K562 (cell line): Measurements from ENCODE around the gene GMNN. TPM values are rescaled to one million over a fixed set of nuclear protein-coding genes. Genes with fewer than 3 reads are reported as not detected.

ENCODE experiments used
- BRF1 ChIP-seq: IDR thresholded peaks from 3 replicates; pipeline ENCODE4 v1.6.1; 2011; ENCODE audit warnings: borderline replicate concordance, mild to moderate bottlenecking; ENCODE audit not compliant: insufficient read length; ENCODE audit errors: extremely low read depth
- CREM ChIP-seq: IDR thresholded peaks from 2 replicates; pipeline ENCODE4 v1.6.1; 2014; ENCODE audit warnings: antibody characterized with exemption, low read depth
- FIP1L1 ChIP-seq: fragments of 200-400 bp; formaldehyde crosslinking; IDR thresholded peaks from 2 replicates; pipeline ENCODE4 v1.6.1; 2018; ENCODE audit warnings: mild to moderate bottlenecking, low read depth, low read length; ENCODE audit not compliant: poor library complexity, severe bottlenecking
- GATA2 ChIP-seq: sonication (generic); formaldehyde crosslinking; IDR thresholded peaks from 2 replicates; pipeline ENCODE4 v1.4.0; 2020; ENCODE audit warnings: mild to moderate bottlenecking, missing genetic modification reagents
- GTF2E2 ChIP-seq: fragments of 200-800 bp; sonication (Bioruptor generic); IDR thresholded peaks from 2 replicates; pipeline ENCODE4 v1.6.1; 2016; ENCODE audit warnings: missing genetic modification characterization, missing compliant biosample characterization
- NR3C1 ChIP-seq: sonication (generic); formaldehyde crosslinking; IDR thresholded peaks from 2 replicates; pipeline ENCODE4 v1.8.1; 2022; ENCODE audit warnings: missing genetic modification reagents
- NUFIP1 ChIP-seq: fragments of 450-650 bp; IDR thresholded peaks from 2 replicates; pipeline ENCODE4 v1.6.1; 2018; ENCODE audit not compliant: partially characterized antibody
- POLR3A ChIP-seq: IDR thresholded peaks from 2 replicates; pipeline ENCODE4 v1.6.1; 2011; ENCODE audit warnings: borderline replicate concordance, mild to moderate bottlenecking, moderate library complexity; ENCODE audit not compliant: insufficient read length, insufficient read depth; ENCODE audit errors: extremely low read depth
- TAF7 ChIP-seq: fragments of 450-650 bp; IDR thresholded peaks from 2 replicates; pipeline ENCODE4 v1.6.1; 2016; ENCODE audit warnings: missing genetic modification characterization, missing compliant biosample characterization
- TCF3 ChIP-seq: sonication (generic); formaldehyde crosslinking; IDR thresholded peaks from 2 replicates; pipeline ENCODE4 v1.4.0; 2020; ENCODE audit warnings: mild to moderate bottlenecking, missing genetic modification reagents
- TSC22D4 ChIP-seq: fragments of 450-650 bp; IDR thresholded peaks from 2 replicates; pipeline ENCODE4 v1.6.1; 2016; ENCODE audit warnings: missing genetic modification characterization, missing biosample characterization, control low read depth
- ZNF766 ChIP-seq: fragments of 200-800 bp; sonication (Bioruptor generic); conservative IDR thresholded peaks from 2 replicates; pipeline ENCODE4 v1.6.1; 2016; ENCODE audit warnings: missing genetic modification characterization, missing compliant biosample characterization
- polyA plus RNA-seq, 8 experiments: library from polyadenylated mRNA; depleted of rRNA in 4 of 8; stranded (reverse) in 5 of 8; unstranded in 3 of 8; fragments of >200 nt; fragmentation: Nextera tagmentation in 2 of 8; fragmentation: Illumina TruSeq in 1 of 8; extraction: Ambion mirVana in 2 of 8; extraction: Trizol in 1 of 8; gene quantifications; 2 replicates each; pipeline versions ENCODE4 v1.2.1 to v1.2.3, GENCODE V29; 2011 to 2014; ENCODE audit warnings: inconsistent platforms in 1 of 8, missing spikeins in 1 of 8
- total RNA-seq, 7 experiments: library from RNA; depleted of rRNA in 6 of 7; stranded (reverse); fragments of >200 nt in 6 of 7; fragmentation: Illumina TruSeq in 2 of 7; extraction: Trizol in 2 of 7; gene quantifications; 2 replicates each; pipeline versions ENCODE4 v1.2.1 to v1.2.3, GENCODE V29; 2011 to 2021; ENCODE audit warnings: low replicate concordance in 1 of 7
- TF ChIP-seq, protein P1 (sequence below): sonication (generic); formaldehyde crosslinking; IDR thresholded peaks from 2 replicates; pipeline ENCODE4 v1.8.0; 2022; ENCODE audit warnings: mild to moderate bottlenecking, missing genetic modification reagents
- TF ChIP-seq, protein P2 (sequence below): fragments of 250-450 bp; sonication (Bioruptor Pico); IDR thresholded peaks from 2 replicates; pipeline ENCODE4 v1.8.0; 2022; ENCODE audit warnings: moderate library complexity, mild to moderate bottlenecking, inconsistent platforms
- TF ChIP-seq, protein P3 (sequence below): fragments of 450-650 bp; IDR thresholded peaks from 2 replicates; pipeline ENCODE4 v1.6.1; 2016
- TF ChIP-seq, protein P4 (sequence below): fragments of 450-650 bp; IDR thresholded peaks from 2 replicates; pipeline ENCODE4 v1.6.1; 2016; ENCODE audit warnings: low read depth

The GMNN gene
- total and polyA plus RNA-seq, 9 of the 15 experiments (the other 6 are each of a cell fraction or from before 2014, with no cell fraction given) = 144 to 370 (median 210) TPM

DNA sequence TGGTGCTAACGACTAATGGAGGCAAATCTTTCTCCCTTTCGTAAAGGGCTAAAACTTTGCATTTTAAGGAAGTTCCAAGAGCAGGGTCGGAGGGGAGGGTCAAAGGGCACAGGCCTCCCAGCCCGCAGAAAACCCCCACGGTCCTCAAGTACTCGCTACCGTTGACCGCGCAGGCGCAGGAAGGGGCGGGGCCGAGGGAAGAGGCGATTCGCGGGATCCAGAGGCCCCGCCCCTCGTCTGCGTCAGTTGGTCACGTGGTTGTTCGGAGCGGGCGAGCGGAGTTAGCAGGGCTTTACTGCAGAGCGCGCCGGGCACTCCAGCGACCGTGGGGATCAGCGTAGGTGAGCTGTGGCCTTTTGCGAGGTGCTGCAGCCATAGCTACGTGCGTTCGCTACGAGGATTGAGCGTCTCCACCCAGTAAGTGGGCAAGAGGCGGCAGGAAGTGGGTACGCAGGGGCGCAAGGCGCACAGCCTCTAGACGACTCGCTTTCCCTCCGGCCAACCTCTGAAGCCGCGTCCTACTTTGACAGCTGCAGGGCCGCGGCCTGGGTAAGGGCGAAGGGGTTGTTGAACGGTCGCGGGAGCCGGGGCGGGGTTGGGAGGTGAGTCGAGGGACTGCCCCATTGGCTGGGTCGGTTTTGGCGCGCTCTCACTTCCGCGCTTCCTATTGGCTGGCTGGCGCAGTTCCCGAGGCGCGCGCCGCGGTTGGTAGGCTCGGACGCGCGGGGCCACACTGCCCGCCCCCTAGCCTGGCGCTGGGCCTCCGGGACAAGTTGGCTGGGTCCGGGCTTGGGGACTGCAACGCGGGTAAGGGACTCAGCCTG is at the start of gene GMNN (continued):
- TF ChIP-seq FIP1L1 = peak; percentile 89
- peak; percentile 81 for TF ChIP-seq NR3C1 (CRISPR knock-in tag)
- TF ChIP-seq TSC22D4 (tag) = no peak
- peak; percentile 70 for TF ChIP-seq NUFIP1
- TF ChIP-seq POLR3A = no peak
- TF ChIP-seq GTF2E2 (tag) = peak; percentile 95; the same call in 1 of the 2 replicates
- TF ChIP-seq CREM = peak; percentile 78
- TF ChIP-seq, protein P1, sequence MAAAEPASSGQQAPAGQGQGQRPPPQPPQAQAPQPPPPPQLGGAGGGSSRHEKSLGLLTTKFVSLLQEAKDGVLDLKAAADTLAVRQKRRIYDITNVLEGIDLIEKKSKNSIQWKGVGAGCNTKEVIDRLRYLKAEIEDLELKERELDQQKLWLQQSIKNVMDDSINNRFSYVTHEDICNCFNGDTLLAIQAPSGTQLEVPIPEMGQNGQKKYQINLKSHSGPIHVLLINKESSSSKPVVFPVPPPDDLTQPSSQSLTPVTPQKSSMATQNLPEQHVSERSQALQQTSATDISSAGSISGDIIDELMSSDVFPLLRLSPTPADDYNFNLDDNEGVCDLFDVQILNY (CRISPR knock-in tag) = peak; percentile 99
- TF ChIP-seq TAF7 (tag) = peak; percentile 95
- TF ChIP-seq, protein P2, sequence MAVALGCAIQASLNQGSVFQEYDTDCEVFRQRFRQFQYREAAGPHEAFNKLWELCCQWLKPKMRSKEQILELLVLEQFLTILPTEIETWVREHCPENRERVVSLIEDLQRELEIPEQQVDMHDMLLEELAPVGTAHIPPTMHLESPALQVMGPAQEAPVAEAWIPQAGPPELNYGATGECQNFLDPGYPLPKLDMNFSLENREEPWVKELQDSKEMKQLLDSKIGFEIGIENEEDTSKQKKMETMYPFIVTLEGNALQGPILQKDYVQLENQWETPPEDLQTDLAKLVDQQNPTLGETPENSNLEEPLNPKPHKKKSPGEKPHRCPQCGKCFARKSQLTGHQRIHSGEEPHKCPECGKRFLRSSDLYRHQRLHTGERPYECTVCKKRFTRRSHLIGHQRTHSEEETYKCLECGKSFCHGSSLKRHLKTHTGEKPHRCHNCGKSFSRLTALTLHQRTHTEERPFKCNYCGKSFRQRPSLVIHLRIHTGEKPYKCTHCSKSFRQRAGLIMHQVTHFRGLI (CRISPR knock-in tag) = no peak
- peak; percentile 34; the same call in 1 of the 2 replicates for TF ChIP-seq TCF3 (CRISPR knock-in tag)
- no peak for TF ChIP-seq BRF1
- peak; percentile 66; the same call in 1 of the 2 replicates for TF ChIP-seq ZNF766 (CRISPR knock-in tag)
- TF ChIP-seq, protein P3, sequence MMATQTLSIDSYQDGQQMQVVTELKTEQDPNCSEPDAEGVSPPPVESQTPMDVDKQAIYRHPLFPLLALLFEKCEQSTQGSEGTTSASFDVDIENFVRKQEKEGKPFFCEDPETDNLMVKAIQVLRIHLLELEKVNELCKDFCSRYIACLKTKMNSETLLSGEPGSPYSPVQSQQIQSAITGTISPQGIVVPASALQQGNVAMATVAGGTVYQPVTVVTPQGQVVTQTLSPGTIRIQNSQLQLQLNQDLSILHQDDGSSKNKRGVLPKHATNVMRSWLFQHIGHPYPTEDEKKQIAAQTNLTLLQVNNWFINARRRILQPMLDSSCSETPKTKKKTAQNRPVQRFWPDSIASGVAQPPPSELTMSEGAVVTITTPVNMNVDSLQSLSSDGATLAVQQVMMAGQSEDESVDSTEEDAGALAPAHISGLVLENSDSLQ = peak; percentile 57
- TF ChIP-seq, protein P4, sequence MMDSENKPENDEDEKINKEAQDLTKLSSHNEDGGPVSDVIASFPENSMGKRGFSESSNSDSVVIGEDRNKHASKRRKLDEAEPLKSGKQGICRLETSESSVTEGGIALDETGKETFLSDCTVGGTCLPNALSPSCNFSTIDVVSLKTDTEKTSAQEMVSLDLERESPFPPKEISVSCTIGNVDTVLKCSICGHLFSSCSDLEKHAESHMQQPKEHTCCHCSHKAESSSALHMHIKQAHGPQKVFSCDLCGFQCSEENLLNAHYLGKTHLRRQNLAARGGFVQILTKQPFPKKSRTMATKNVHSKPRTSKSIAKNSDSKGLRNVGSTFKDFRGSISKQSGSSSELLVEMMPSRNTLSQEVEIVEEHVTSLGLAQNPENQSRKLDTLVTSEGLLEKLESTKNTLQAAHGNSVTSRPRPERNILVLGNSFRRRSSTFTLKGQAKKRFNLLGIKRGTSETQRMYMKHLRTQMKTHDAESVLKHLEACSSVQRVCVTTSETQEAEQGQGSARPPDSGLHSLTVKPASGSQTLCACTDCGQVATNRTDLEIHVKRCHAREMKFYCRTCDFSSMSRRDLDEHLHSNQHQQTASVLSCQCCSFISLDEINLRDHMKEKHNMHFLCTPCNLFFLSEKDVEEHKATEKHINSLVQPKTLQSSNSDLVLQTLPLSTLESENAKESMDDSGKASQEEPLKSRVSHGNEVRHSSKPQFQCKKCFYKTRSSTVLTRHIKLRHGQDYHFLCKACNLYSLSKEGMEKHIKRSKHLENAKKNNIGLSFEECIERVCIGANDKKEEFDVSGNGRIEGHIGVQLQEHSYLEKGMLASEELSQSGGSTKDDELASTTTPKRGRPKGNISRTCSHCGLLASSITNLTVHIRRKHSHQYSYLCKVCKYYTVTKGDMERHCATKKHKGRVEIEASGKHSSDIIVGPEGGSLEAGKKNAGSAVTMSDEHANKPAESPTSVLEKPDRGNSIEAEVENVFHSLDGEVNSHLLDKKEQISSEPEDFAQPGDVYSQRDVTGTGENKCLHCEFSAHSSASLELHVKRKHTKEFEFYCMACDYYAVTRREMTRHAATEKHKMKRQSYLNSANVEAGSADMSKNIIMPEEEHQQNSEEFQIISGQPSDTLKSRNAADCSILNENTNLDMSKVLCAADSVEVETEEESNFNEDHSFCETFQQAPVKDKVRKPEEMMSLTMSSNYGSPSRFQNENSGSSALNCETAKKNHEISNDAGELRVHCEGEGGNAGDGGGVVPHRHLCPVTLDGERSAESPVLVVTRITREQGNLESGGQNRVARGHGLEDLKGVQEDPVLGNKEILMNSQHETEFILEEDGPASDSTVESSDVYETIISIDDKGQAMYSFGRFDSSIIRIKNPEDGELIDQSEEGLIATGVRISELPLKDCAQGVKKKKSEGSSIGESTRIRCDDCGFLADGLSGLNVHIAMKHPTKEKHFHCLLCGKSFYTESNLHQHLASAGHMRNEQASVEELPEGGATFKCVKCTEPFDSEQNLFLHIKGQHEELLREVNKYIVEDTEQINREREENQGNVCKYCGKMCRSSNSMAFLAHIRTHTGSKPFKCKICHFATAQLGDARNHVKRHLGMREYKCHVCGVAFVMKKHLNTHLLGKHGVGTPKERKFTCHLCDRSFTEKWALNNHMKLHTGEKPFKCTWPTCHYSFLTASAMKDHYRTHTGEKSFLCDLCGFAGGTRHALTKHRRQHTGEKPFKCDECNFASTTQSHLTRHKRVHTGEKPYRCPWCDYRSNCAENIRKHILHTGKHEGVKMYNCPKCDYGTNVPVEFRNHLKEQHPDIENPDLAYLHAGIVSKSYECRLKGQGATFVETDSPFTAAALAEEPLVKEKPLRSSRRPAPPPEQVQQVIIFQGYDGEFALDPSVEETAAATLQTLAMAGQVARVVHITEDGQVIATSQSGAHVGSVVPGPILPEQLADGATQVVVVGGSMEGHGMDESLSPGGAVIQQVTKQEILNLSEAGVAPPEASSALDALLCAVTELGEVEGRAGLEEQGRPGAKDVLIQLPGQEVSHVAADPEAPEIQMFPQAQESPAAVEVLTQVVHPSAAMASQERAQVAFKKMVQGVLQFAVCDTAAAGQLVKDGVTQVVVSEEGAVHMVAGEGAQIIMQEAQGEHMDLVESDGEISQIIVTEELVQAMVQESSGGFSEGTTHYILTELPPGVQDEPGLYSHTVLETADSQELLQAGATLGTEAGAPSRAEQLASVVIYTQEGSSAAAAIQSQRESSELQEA = no peak
- no peak for TF ChIP-seq GATA2
